GM18951 (cell line): ENCODE measurements around the gene S100A10.

Experiments used
- POLR2A ChIP-seq: IDR thresholded peaks from 4 replicates; pipeline ENCODE4 v1.6.1; 2011; ENCODE audit warnings: mild to moderate bottlenecking; ENCODE audit not compliant: insufficient read length, insufficient read depth; ENCODE audit errors: extremely low read depth
- in situ Hi-C: fragments of 300-500 bp; cut with MboI; formaldehyde crosslinking; loops from one replicate; pipeline ENCODE4 v1.12.0; 2022; ENCODE audit warnings: low sequenced_read_pairs, mixed read lengths, inconsistent platforms; ENCODE audit not compliant: unreplicated experiment

The S100A10 gene

GRCh38 chr1:151939141-151939540 lies 54.5 kb downstream of the S100A10 start:
- in situ Hi-C loops = no loop called here
- no peak for TF ChIP-seq POLR2A

- in situ Hi-C loops = no loop called here
Measured at GRCh38 chr1:151936653-151937052, 57.0 kb downstream of the S100A10 start.

GRCh38 chr1:151935894-151936602 lies 57.6 kb downstream of the S100A10 start:
- in situ Hi-C loops = no loop called here
- TF ChIP-seq POLR2A = no peak

More at GRCh38 chr1:151936653-151937052, 57.0 kb downstream of the S100A10 start:
- no peak for TF ChIP-seq POLR2A

- in situ Hi-C loops = no loop called here
- no peak for TF ChIP-seq POLR2A
Measured at GRCh38 chr1:151935154-151935553, 58.5 kb downstream of the S100A10 start.

- no peak for TF ChIP-seq POLR2A
- in situ Hi-C loops = no loop called here
Measured at GRCh38 chr1:151934048-151934493, 59.6 kb downstream of the S100A10 start.
